GM19467 (cell line): ENCODE data around the gene USE1.
A peak's percentile ranks its signal among the peaks of the same experiment; 100 is the strongest.

ENCODE experiments used
- ATAC-seq: cut with Tn5 transposase; IDR thresholded peaks from one replicate; pipeline ENCODE4 v1.9.1; 2021; ENCODE audit warnings: mild to moderate bottlenecking, moderate library complexity; ENCODE audit not compliant: unreplicated experiment

USE1 gene

DNA sequence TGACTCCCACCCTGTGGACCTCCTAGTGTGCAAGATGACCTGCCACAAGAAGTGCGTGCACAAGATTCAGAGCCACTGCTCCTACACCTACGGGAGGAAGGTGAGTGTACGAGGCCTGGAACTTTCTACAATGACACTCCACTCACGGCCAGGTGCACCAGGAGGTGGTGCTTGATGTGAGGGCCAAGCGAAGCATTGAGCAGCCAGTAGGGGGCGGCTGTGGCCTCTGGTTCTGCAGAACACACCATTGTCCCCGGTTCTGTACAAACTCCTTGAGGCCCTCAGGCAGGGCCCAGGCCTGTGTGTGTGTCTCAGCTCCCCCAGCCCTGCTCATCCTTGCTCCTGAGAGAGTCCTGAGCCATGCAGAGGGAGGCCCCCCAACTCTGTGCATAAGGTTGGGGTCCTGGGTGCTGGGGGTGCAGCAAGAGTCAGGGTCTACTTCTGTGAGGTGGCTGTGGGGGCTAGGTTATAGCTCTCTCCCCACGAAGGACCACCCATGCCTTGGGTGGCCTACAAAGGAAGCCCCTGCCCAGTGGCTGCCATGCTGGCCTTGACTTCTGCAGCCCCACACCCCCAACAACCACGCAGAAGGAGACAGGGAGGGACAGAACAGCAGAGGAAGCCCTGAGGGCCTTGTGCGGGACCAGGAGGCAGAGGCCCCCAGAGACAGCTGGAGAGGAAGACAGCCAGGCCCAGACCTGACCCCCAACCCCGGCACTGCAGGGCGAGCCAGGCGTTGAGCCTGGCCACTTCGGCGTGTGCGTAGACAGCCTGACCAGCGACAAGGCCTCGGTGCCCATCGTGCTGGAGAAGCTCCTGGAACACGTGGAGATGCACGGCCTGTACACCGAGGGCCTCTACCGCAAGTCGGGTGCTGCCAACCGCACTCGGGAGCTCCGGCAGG lies 9.7 kb upstream of the USE1 start:
- ATAC-seq: no peak

DNA sequence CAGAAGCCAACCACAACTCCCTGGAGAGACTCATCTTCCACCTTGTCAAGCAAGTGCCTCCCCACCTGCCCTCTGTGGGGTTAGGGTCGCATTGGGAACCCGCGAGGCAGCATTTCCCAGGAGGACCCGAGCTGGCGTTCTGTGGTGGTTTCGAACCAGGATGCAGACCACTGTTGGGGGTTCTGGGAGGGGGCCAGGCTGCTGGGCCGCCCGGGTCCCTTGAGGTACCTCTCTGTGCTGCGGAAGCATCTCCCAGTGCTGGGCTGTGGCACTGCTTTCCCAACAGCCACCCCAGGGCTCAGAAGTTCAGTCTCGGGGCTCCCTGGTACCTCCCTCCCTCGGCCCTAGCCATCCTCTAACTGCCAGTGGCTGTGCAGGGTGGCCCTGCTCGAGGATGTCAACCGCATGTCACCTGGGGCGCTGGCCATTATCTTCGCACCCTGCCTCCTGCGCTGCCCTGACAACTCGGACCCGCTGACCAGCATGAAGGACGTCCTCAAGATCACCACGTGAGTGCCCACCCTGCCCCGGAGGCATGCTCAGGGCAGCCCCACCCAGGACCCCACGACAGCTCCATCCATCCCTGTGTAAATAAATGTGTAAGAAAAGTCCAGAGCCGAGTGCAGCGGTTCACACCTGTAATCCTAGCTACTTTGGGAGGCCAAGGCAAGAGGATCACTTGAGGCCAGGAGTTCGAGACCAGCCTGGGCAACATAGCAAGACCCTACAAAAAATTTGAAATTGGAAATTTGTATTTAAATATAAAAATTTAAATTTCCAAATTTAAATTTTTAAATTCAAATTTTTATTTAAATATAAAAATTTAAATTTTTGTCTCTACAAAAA lies 8.2 kb upstream of the USE1 start:
- ATAC-seq: no peak

GRCh38 chr19:17209126-17210036 lies 5.8 kb upstream of the USE1 start:
- ATAC-seq: no peak

- no peak for ATAC-seq
Observed at GRCh38 chr19:17210296-17210695, 4.9 kb upstream of the USE1 start.

DNA sequence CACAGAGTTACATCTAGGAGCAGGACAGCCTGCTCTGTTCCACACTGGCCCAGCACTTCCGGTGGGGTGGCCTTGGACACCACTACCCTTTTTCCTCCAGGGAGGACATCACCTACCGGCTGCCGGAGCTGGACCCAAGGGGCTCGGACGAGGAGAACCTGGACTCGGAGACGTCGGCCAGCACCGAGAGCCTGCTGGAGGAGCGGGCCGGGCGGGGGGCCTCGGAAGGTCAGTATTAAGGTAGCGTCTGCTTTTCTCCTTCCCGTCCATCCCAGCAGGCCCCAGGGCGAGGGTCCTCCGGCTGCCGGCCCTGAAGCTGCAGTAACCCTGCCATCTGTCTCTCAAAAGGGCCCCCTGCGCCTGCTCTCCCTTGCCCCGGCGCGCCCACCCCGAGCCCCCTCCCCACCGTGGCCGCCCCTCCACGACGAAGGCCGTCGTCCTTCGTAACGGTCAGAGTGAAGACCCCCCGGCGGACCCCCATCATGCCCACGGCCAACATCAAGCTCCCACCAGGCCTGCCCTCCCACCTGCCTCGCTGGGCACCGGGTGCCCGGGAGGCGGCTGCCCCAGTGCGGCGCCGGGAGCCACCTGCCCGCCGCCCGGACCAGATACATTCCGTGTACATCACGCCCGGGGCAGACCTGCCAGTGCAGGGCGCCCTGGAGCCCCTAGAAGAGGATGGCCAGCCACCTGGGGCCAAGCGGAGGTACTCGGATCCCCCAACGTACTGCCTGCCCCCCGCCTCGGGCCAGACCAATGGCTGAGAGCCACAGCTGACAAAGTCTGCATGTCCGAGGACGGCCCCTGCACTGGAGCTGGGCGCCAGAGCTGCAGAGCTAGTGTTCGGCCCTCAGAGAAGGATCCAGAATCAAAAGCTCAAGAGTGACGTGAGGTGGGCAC lies 3.4 kb upstream of the USE1 start:
- no peak for ATAC-seq

GRCh38 chr19:17213334-17213733 lies 1.8 kb upstream of the USE1 start:
- no peak for ATAC-seq

DNA sequence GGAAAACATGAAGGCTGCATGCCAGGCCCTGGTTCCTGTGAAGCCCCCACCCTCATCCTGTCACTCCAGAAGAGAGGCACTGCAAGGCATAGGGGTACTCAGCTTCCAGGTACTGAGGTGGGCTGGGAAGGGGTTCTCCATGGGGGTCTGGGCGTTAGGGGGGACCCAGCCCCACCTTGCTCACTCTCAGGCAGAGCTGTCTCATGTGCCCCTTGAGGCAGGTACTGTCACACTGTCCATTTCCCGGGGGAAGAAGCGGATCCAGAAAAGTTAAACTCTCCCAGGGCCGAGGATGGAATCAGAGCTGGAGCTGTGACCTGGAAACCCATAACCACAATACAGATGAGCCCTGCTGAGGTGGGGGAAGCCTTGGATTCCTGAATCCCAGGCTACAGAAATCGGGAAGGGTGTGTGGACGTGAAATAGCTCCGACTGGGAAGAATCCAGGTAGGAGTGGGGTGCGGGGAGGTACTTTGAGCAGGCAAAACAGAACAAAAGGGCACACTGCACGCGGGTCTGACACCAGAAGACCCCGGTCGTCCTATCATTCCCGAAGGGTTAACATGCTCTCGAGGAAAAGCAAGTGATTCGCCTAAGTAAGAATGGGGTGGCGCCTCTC lies 540 bp upstream of the USE1 start:
- no peak for ATAC-seq

GRCh38 chr19:17216058-17216670 lies 1.0 kb downstream of the USE1 start:
- ATAC-seq: no peak

GRCh38 chr19:17219286-17219685 lies 4.1 kb downstream of the USE1 start:
- no peak for ATAC-seq

DNA sequence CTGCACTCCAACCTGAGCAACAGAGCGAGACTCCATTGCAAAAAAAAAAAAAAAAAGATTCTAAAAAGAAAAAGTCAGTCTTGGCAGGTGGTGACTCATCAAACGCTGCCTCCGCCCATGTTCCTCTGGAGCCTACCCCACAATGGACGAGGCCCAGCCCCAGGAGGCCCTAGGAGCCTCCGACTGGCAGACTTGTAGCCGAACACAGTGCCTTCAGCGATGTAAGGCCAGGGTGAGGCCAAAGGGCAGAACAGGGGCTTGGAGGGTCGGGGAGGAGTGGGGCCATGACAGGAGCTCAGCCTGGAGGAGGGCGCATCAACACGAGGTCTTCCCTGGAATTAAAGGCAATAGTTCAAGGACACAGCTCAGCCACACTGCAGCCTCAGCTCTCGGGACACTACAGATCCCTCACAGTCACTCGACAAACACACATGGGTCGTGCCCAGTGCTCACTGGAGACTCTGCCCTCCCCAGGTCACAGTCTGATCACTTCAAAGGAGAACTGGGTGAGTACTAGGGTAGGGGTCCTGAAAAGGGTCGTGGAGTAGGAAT lies 5.1 kb downstream of the USE1 start:
- no peak for ATAC-seq

DNA sequence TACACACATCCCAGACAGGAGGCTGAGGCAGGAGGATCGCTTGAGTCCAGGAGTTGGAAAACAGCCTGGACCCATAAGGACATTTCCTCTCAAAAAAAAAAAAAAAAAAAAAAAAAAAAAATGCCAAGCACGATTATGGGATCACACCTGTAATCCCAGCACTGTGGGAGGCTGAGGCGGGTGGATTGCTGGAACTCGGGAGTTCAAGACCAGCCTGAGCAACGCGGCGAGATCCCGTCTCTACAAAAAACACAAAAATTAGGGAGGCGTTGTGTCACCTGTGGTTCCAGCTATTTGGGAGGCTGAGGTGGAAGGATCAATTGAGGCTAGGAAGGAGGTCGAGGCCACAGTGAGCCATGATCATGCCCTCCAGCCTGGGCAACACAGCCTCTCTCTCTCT lies 9.9 kb downstream of the USE1 start:
- no peak for ATAC-seq

DNA sequence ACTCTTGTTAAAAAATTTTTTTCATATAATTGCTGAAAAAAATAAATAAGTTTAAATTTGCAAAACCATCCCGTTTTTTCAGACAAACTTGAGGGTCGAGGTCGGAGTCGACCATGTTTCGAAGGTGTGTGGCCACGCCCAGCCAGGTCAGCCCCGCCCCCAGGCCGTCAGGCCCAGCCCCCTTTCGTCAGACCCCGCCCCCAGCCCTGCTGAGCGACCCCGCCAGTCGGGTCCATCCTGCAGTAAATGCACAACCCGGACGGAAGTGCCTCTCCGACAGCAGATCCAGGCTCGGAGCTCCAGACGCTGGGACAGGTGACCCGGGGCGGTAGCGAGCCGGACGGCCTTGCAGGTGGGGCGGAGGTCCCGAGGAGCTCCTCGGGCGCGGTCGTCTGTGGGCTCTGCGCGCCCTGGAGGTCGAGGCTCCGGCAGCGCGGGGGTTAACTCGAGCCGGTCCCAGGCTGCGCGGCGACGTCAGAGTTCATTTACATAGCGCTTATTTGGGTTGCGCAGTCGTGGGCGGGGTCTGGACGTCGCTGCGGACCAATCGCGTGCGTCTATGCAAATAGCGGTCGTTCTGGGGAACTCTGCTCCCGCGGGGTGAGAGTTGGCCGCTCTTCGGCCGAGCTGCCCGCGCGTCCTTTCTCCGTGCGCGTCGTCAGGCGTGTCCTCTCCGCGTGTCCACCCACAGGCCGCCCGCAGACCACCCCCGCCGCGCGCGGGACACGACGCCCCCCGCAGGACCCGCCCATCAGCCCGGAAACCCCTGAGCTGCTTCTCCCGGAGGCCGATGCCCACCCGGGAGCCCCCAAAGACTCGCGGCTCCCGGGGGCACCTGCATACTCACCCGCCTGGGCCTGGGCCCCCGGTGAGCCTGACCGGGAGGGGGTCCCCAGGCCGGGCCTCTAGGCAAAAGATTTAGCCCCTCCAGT lies 11.1 kb downstream of the USE1 start, which contains the start of gene OCEL1:
TSS of gene OCEL1 (plus strand) at position 225 of the 932 bp plus-strand sequence. CDS start at position 247, 22 bp downstream.
- ATAC-seq: peak; percentile 79

- no peak for ATAC-seq
Observed at GRCh38 chr19:17227798-17228367, 12.7 kb downstream of the USE1 start.

DNA sequence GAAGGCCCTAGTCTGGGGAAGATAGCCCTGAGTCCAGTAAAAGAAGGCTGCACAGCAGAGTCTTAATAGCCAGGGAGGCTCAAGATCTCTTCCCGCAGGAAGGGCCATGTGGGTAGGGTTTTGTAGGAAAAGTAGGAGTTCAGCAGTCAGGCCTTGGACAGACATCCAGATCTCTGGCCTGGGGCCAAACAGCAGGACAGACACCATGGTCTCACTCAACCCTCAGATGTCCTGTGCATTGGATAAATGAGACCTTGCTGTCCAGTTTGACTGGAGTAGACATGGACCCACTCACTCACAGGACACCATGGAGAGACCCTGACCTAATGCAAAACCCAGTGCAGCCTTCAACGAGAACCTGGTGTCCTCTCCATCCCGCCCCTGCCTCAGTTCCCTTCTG lies 14.7 kb downstream of the USE1 start:
- ATAC-seq: no peak

DNA sequence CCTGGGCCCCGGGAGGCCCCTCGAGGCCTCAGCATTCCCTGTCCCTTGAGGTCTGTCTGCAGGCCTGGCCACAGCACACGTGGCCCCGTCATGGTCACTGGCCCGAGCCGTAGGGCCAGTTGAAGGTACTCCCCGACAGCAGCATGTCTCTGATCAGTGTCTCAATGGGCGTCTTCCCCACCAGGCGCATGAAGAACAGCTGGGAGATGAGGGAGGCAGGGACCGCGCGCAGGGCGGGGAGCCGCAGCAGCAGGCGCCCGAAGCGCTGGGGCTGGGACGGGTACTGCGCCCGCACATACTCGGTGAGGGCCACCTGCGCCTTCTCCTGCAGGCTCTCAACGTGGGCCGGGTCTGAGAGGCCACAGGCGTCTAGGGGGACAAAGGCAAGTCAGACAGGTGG lies 17.1 kb downstream of the USE1 start:
- no peak for ATAC-seq

GRCh38 chr19:17234911-17235299 lies 19.7 kb downstream of the USE1 start:
- peak; percentile 31 for ATAC-seq

GRCh38 chr19:17235300-17235970 lies 20.3 kb downstream of the USE1 start:
- peak; percentile 51 for ATAC-seq
